ENCODE results near the gene TMEM11. TPM values are rescaled to one million over a fixed set of nuclear protein-coding genes. Genes with fewer than 3 reads are reported as not detected.

Gene TMEM11
- total RNA-seq, 1 donor from 2014 or later = 31.6 TPM

DNA sequence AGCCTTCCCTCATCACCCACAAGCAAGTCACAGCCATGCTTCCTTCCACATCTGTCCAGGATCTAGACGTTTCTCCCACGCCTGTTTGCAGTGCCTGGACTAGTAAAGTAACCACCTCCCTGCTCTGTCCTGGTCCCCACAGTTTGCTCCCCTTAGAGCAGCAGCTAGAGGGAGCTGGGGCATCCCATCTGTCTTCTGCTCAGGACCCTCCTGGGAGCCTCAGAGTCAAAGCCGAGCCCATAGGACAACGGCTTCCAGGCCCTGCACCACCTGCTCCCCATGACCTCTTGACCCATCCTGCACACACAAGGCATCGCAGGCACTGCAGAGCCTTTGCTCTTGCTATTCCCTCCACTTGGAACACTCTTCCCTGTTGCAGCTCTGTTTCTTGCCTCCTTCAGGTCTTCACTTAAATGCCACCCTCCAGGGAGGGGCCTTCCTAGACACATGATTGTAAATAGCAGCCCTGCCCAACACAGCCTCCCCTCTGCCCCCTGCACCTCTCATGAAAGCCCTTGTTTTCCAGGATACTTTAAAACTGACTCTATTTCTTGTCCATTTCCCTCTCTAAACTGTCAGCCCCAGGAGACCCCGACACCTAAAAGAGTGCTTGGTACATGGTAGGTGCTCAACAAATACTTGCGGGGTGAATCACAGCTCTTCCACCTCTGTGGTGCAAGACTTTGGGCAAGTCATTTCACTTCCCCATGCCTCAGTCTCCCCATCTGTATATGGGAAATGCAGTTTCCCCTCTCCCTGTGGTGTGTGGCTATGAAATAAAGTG is 36.2 kb upstream of the TMEM11 start:
- Histone ChIP-seq H3K4me3 (ENCODE audit: insufficient read depth, low read depth, low read length) (no peak overlapping the region), H3K9ac (ENCODE audit: low read length) (no peak overlapping the region), H3K27me3 (ENCODE audit: insufficient read depth, low read length) (no peaks in the 10 kb centered on the region), H3K36me3 (ENCODE audit: insufficient read depth, low read length) (no peaks in the 10 kb centered on the region), H3K27ac (ENCODE audit: low read depth, low read length) (no peak overlapping the region), H3K4me2 (ENCODE audit: low read length) (no peak overlapping the region), H3K9me3 (ENCODE audit: insufficient read depth, low read depth, low read length) (no peaks in the 10 kb centered on the region), H4K20me1 (ENCODE audit: insufficient read depth, low read length) (peaks cover 36% of the 10 kb centered on the region), H2AFZ (ENCODE audit: low read depth, low read length) (no peak overlapping the region), H3K79me2 (ENCODE audit: insufficient read depth, low read length) (peaks cover 3% of the 10 kb centered on the region), H3K4me1 (ENCODE audit: insufficient read depth, low read length) (peaks cover 6% of the 10 kb centered on the region)
- TF ChIP-seq EZH2 (IDR thresholded peaks at IDR 0.05; ENCODE audit: insufficient read depth, low read length) = no peak
- TF ChIP-seq, protein P1, sequence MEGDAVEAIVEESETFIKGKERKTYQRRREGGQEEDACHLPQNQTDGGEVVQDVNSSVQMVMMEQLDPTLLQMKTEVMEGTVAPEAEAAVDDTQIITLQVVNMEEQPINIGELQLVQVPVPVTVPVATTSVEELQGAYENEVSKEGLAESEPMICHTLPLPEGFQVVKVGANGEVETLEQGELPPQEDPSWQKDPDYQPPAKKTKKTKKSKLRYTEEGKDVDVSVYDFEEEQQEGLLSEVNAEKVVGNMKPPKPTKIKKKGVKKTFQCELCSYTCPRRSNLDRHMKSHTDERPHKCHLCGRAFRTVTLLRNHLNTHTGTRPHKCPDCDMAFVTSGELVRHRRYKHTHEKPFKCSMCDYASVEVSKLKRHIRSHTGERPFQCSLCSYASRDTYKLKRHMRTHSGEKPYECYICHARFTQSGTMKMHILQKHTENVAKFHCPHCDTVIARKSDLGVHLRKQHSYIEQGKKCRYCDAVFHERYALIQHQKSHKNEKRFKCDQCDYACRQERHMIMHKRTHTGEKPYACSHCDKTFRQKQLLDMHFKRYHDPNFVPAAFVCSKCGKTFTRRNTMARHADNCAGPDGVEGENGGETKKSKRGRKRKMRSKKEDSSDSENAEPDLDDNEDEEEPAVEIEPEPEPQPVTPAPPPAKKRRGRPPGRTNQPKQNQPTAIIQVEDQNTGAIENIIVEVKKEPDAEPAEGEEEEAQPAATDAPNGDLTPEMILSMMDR (IDR thresholded peaks at IDR 0.05; ENCODE audit: insufficient read depth, low read depth, low read length) = no peak
- Mint-ChIP-seq H3K36me3 (ENCODE audit: low read depth, unreplicated experiment) (no peaks in the 10 kb centered on the region), H3K9me3 (ENCODE audit: unreplicated experiment) (no peaks in the 10 kb centered on the region), H3K4me3 (ENCODE audit: unreplicated experiment) (no peak overlapping the region), H3K27me3 (ENCODE audit: low read depth, unreplicated experiment) (no peaks in the 10 kb centered on the region), H3K27ac (ENCODE audit: unreplicated experiment) (no peak overlapping the region), H3K4me1 (ENCODE audit: low read depth, unreplicated experiment) (peaks cover 3% of the 10 kb centered on the region)
- FAIRE-seq = no peak
- DNase-seq (ENCODE audit: low read depth) = no peak

DNA sequence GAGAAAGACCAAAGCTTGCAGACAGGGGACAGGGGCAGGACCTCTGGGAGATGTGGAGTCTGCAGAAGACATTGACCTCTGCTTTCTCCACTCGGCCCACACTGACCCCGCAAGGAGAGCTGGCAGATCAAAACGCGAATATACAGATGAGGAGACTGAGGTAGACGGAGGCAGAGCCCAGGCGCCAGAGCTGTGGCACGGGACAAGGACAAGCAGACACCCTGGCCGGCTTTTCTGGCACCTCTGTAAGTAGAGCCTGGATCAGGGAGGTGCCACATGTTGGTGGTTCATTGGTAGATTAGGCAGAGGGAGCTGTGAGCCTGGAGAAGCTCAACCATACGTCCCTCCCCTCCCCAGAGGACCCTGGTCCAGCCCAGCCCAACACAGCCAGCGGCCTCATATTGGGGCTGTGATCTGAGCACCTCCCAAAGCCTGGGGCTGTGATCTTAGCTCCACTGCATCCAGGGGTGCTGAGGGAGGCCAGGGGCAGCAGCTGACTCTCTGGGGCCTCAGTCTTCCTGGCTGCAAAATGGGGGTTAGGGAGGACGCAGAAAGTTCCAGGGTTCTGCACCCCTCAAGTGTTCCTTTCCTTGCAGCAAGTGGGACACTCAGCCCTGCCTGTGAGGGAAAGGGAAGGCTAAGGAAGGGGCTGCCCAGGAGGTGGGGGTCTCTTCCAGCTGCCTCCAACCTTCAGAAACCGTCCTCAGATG is 35.3 kb upstream of the TMEM11 start:
- TF ChIP-seq, protein P1 (IDR thresholded peaks at IDR 0.05; ENCODE audit: insufficient read depth, low read depth, low read length) = no peak
- TF ChIP-seq EZH2 (IDR thresholded peaks at IDR 0.05; ENCODE audit: insufficient read depth, low read length) = no peak
- Histone ChIP-seq H2AFZ (ENCODE audit: low read depth, low read length) (no peak overlapping the region), H3K36me3 (ENCODE audit: insufficient read depth, low read length) (no peaks in the 10 kb centered on the region), H4K20me1 (ENCODE audit: insufficient read depth, low read length) (peaks cover 45% of the 10 kb centered on the region), H3K27ac (ENCODE audit: low read depth, low read length) (no peak overlapping the region), H3K9ac (ENCODE audit: low read length) (no peak overlapping the region), H3K9me3 (ENCODE audit: insufficient read depth, low read depth, low read length) (no peaks in the 10 kb centered on the region), H3K27me3 (ENCODE audit: insufficient read depth, low read length) (no peaks in the 10 kb centered on the region), H3K79me2 (ENCODE audit: insufficient read depth, low read length) (peaks cover 3% of the 10 kb centered on the region), H3K4me2 (ENCODE audit: low read length) (no peak overlapping the region), H3K4me1 (ENCODE audit: insufficient read depth, low read length) (peaks cover 6% of the 10 kb centered on the region), H3K4me3 (ENCODE audit: insufficient read depth, low read depth, low read length) (no peak overlapping the region)
- no peak overlapping the region for H3K27ac Mint-ChIP-seq (ENCODE audit: unreplicated experiment)
- DNase-seq (ENCODE audit: low read depth) (no peak), FAIRE-seq (no peak)
- H3K9me3 Mint-ChIP-seq (ENCODE audit: unreplicated experiment) = no peaks in the 10 kb centered on the region
- H3K27me3 Mint-ChIP-seq (ENCODE audit: low read depth, unreplicated experiment) = peaks cover 2% of the 10 kb centered on the region
- H3K4me1 Mint-ChIP-seq (ENCODE audit: low read depth, unreplicated experiment) = peaks cover 3% of the 10 kb centered on the region
- no peak overlapping the region for H3K4me3 Mint-ChIP-seq (ENCODE audit: unreplicated experiment)
- H3K36me3 Mint-ChIP-seq (ENCODE audit: low read depth, unreplicated experiment) = peaks cover 4% of the 10 kb centered on the region
